ENCODE measurements around the gene B4GALNT2. TPM values are rescaled to one million over a fixed set of nuclear protein-coding genes. Genes with fewer than 3 reads are reported as not detected.

B4GALNT2 gene
- total and polyA plus RNA-seq, 8 donors: 1.1 to 41.7 (median 2.2) TPM; not detected in 1

DNA sequence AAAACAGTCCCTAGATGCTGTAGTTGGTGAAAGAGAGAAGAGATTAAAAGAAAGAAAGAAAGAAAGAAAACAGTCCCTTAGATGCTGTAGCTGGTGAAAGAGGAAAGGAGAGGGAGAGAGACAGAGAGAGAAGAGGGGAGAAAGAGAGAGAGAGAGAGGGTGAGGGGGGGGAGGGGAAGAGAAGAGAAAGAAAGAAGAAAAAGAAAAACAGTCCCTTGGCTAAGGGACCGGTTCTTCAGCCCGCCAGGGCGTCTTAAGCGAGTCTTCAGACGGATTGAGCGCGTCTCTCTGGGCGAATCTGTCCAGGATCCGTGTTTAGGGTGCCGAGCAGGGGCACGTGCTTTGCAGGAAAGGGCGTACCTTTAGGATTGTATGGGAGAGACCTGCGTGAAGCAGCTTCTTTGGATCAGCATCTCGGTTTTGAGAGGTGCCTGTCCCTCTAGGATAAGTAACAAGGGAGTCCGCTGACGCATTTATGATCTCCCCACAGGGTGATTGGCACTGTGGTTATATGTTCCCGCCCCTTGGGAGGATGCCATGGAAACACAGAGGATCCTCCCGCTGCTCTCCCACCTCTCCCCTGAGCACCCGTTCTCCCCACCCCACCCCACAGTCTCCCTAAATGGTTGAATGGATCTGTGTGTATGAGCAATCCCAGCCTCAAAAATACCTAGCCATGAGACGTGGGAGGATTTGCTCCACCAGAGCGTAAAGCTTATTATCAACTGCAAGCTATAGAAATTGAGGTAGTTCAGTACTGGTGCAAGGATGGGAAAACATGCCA, 61.1 kb downstream of the B4GALNT2 start:
- H3K4me1 ChIP-seq: peaks cover 0 to 21% (median 17%) of the 10 kb centered on the region in 4 donors
- no peaks in the 10 kb centered on the region for H3K9me3 ChIP-seq
- no peaks in the 10 kb centered on the region for H3K36me3 ChIP-seq
- WGBS, 5 donors: 7 to 15% (median 9%) methylated on average over 21 of the region's 21 CpGs
- H3K4me3 ChIP-seq: peak overlapping the region; percentile 77 to 85 (median 80)
- intact Hi-C loops (cut with DNase I; ENCODE audit: low total_unique reads): no loop called here
- no peaks in the 10 kb centered on the region for H3K27me3 ChIP-seq
- TF ChIP-seq, protein P1, sequence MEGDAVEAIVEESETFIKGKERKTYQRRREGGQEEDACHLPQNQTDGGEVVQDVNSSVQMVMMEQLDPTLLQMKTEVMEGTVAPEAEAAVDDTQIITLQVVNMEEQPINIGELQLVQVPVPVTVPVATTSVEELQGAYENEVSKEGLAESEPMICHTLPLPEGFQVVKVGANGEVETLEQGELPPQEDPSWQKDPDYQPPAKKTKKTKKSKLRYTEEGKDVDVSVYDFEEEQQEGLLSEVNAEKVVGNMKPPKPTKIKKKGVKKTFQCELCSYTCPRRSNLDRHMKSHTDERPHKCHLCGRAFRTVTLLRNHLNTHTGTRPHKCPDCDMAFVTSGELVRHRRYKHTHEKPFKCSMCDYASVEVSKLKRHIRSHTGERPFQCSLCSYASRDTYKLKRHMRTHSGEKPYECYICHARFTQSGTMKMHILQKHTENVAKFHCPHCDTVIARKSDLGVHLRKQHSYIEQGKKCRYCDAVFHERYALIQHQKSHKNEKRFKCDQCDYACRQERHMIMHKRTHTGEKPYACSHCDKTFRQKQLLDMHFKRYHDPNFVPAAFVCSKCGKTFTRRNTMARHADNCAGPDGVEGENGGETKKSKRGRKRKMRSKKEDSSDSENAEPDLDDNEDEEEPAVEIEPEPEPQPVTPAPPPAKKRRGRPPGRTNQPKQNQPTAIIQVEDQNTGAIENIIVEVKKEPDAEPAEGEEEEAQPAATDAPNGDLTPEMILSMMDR (IDR thresholded peaks at IDR 0.05): no peak
- no peak for TF ChIP-seq POLR2A (IDR thresholded peaks at IDR 0.05)
- TF ChIP-seq POLR2AphosphoS5 (IDR thresholded peaks at IDR 0.05): no peak
- no peak for TF ChIP-seq EP300 (IDR thresholded peaks at IDR 0.05)
- peak overlapping the region; percentile 12 to 98 (median 97) for H3K27ac ChIP-seq
- peak; percentile 43 to 82 for DNase-seq

DNA sequence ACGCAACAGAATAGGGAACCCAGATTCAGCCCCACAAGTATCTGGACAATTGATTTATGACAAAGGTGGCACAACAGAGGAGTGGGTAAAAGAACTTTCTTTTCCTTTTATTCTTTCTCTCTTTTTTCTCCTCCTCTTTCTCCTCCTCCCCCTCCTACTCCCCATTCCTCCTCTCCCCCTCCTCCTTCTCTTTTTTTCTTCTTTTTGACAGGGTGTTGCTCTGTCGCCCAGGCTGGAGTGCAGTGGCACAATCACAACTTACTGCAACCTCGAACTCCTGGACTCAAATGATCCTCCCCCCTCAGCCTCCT, 61.7 kb downstream of the B4GALNT2 start:
- H3K4me3 ChIP-seq: peak overlapping the region in 2 of 4 donors; percentile 77 to 83
- intact Hi-C loops (cut with DNase I; ENCODE audit: low total_unique reads): no loop called here
- no peaks in the 10 kb centered on the region for H3K27me3 ChIP-seq
- H3K9me3 ChIP-seq: no peaks in the 10 kb centered on the region
- 62 to 75% (median 70%) methylated on average over 3 of the region's 3 CpGs for WGBS, 5 donors
- H3K4me1 ChIP-seq: peaks cover 0 to 21% (median 17%) of the 10 kb centered on the region in 4 donors
- DNase-seq: no peak
- no peaks in the 10 kb centered on the region for H3K36me3 ChIP-seq
- TF ChIP-seq, protein P1 (IDR thresholded peaks at IDR 0.05): no peak
- TF ChIP-seq EP300 (IDR thresholded peaks at IDR 0.05): no peak
- no peak for TF ChIP-seq POLR2A (IDR thresholded peaks at IDR 0.05)
- TF ChIP-seq POLR2AphosphoS5 (IDR thresholded peaks at IDR 0.05): no peak
- peak overlapping the region in 3 of 5 donors; percentile 97 to 98 (median 97) for H3K27ac ChIP-seq

DNA sequence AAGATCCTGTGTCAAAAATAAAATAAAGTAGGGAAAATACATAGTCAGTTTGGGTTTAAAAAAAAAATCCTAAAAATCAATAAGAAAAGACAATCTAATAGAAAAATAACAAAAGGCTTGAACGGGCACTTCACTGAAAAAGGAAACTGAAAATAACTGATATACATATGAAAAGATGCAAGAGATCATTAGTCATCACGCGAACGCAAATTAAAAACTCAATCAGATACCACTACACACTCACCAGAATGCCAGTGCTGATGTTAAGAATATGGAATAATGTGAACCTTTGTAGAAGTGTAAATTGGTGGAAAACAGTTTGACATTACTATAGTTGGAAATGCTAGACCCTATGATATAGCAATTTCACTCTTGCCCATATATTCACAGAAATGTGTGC, 63.2 kb downstream of the B4GALNT2 start:
- WGBS, 5 donors: 60 to 76% (median 65%) methylated on average over 4 of the region's 4 CpGs
- intact Hi-C loops (cut with DNase I; ENCODE audit: low total_unique reads): no loop called here
- no peaks in the 10 kb centered on the region for H3K27me3 ChIP-seq

DNA sequence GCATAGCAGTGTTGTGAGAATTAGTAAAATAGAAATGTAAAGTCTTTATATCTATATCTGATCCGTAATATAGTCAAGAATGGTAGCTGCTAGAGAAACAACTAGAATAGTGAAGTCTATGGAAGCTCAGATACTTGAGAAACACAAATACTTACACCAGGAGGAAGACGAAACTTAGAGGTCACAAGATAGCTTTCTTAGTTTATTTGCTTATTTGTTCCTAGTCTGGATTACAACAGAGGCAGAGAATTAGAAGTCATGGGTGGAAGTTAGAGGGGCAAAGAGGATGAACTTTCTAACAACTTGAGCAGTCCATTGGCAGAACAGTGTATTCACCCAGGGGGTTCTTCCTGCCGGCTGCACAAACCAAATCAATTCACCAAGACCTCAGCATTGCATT, 64.0 kb downstream of the B4GALNT2 start:
- intact Hi-C loops (cut with DNase I; ENCODE audit: low total_unique reads): no loop called here
- WGBS, 5 donors: 71 to 78% (median 73%) methylated on average over 3 of the region's 3 CpGs
- H3K27ac ChIP-seq: no peak overlapping the region
- peaks cover 0 to 16% (median 14%) of the 10 kb centered on the region in 4 donors for H3K4me1 ChIP-seq
- no peaks in the 10 kb centered on the region for H3K9me3 ChIP-seq
- TF ChIP-seq POLR2AphosphoS5 (IDR thresholded peaks at IDR 0.05) (no peak), EP300 (IDR thresholded peaks at IDR 0.05) (no peak), POLR2A (IDR thresholded peaks at IDR 0.05) (no peak)
- no peaks in the 10 kb centered on the region for H3K27me3 ChIP-seq
- DNase-seq: no peak
- no peaks in the 10 kb centered on the region for H3K36me3 ChIP-seq
- no peak overlapping the region for H3K4me3 ChIP-seq

More for the DNA sequence above, 63.2 kb downstream of the B4GALNT2 start:
- H3K36me3 ChIP-seq: no peaks in the 10 kb centered on the region
- no peak overlapping the region for H3K27ac ChIP-seq
- DNase-seq: no peak
- H3K4me3 ChIP-seq: no peak overlapping the region
- no peak for TF ChIP-seq POLR2AphosphoS5 (IDR thresholded peaks at IDR 0.05)
- no peak for TF ChIP-seq POLR2A (IDR thresholded peaks at IDR 0.05)
- no peak for TF ChIP-seq EP300 (IDR thresholded peaks at IDR 0.05)
- TF ChIP-seq, protein P1 (IDR thresholded peaks at IDR 0.05): no peak
- peaks cover 0 to 20% (median 17%) of the 10 kb centered on the region in 4 donors for H3K4me1 ChIP-seq
- no peaks in the 10 kb centered on the region for H3K9me3 ChIP-seq
